Activated T-cell treated with anti-CD3 and anti-CD28 coated beads for 48 hours (primary cell): Measurements from ENCODE around the gene MYL10.
"Not testable (repeated sequence)": the region's sequence is repeated elsewhere in the genome, so short reads cannot be mapped to it uniquely, and the experiment has no call there.

Experiments
- DNase-seq: peaks from one replicate; pipeline ENCODE4 v3.0.0-alpha.2; 2020; ENCODE audit warnings: low read depth

The MYL10 gene

DNA sequence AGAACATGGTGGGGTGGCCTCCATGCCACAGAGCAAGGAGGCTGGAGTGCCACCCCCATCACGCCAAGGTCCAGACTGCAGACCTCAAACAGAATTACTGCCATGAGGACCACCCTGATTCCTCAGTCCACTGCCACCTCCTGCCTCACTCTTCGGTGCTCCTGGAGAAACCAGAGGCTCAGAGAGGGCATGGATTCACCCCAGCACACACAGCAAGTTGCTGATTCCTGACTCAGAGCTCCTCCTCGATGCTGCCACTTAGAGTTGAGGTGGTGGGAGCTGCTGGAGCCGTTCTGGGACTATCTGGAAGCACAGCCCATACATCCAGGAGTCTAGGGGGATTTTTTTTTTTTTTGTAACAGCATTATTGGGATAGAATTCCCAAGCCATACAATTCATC is 22.0 kb upstream of the MYL10 start:
- DNase-seq = no peak

GRCh38 chr7:101650579-101651081 is 21.5 kb upstream of the MYL10 start:
- no peak for DNase-seq

- not testable (repeated sequence) for DNase-seq
These were observed 18.8 kb upstream of the MYL10 start for GRCh38 chr7:101647876-101648275.

DNA sequence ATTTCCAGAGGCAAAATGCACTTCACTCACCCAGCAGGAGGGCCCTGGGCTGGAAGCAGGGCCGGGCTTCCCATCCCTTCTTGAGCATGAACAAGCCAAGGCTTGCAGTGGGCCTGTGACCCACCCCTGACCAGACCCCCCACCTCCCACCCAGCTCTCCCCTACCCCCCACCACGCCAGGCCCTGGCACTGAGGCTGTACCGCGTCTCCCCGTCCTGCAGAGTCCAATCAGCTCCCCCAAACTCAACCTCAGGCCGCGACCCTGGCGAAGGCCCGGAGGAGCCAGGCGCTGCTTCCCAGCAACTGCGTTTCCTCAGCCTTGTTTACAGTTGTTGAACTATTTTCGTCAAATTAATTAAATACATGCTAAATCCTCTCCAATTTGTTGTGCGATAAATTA is 16.9 kb upstream of the MYL10 start:
- DNase-seq = no peak

- no peak for DNase-seq
These were observed 15.8 kb upstream of the MYL10 start for GRCh38 chr7:101644879-101645278.

DNA sequence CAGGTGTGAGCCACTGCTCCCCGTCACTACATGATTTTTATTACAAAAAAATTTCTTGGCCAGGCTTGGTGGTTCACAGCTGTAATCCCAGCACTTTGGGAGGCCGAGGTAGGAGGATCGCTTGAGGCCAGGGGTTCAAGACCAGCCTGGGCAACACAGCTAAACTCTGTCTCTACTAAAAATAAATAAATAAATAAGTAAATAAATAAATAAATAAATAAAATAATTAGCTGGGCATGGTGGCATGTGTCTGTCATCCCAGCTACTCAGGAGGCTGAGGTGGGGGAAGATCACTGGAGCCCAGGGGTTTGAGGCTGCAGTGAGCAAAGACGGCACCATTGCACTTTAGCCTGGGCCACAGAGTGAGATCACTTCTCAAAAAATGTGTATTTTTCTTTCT is 10.0 kb upstream of the MYL10 start:
- DNase-seq = not testable (repeated sequence)

DNA sequence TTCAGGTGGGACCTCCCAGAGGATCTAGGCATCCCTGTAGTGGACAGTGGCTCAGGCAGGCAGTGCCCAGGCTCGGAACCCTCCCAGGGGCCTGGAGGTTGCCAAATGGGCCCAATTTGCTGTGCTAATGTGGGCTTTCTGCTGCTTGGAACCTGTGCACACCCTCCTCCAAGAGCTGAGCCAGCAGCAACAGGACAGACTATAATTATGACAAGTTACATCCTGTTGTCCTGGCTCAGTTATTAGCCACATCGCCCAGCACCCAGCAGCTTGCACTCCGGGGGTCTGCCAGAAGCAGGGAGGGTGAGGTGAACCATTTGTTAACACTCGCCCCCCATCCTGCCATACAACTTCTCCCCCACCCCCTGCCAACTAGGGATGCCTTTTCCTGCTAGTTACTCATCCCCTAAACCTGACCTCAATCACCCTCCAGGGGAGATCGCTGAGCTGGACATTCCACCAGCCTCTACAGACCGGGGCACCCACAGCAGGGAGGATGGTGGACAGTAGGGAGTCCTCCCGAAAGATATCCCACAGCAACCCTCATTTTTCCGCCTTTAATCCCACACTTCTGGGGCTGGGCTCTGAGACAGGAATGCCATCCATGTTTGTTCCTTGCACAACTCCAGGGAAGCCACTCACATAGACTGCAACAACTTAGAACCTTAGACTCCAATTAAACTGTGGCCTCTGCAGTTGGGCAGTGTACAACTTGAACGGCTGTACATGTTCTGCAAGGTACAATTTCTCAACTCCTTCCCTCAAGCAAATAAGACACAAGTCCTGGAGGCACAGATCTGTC is 7.9 kb upstream of the MYL10 start:
- DNase-seq = no peak

- DNase-seq = no peak
These were observed 6.4 kb upstream of the MYL10 start for GRCh38 chr7:101635484-101635883.

DNA sequence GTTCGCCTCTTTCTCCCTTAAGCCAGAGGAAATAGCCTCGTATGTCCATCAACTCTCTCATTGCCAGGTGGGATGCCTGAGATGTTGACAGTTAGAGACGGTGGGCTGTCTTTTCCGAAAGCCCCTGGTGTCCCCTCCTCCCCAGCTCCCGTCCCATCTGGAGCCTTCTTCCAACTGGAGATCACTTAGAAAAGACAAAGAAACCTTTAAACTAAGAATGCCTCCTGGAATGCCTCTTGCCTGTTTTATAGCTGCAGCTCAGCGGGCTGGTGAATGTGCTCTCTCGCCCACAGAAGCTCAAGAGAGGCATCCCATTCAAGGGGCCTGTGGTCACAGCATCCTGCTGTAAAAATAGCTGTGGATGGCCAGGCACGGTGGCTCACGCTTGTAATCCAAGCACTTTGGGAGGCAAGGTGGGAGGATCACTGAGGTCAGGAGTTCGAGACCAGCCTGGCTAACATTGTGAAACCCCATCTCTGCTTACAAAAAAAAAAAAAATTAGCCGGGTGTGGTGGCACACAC is 5.2 kb upstream of the MYL10 start:
- no peak for DNase-seq

GRCh38 chr7:101633511-101633910 is 4.4 kb upstream of the MYL10 start:
- DNase-seq = no peak

DNA sequence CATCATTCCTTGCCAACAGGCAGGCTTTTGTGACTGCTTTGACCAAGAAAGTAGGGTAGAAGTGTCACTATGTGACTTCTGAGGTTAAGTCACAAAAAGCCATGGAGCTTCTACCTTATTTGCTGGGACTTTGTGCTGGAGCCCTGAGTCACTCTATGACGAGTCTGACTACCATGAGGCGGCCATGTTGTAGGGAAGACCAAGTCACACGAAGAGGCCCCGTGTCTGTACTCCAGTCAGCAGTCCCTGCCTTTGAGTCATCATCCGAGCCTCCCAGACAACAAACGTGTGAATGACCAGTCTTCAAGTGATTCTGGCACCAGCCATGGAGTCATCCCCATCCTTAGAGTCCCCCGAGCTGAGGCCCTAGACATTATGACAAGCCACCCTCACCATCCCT is 3.5 kb upstream of the MYL10 start:
- DNase-seq = no peak

- no peak for DNase-seq
These were observed 2.2 kb upstream of the MYL10 start for GRCh38 chr7:101631224-101631714.

DNA sequence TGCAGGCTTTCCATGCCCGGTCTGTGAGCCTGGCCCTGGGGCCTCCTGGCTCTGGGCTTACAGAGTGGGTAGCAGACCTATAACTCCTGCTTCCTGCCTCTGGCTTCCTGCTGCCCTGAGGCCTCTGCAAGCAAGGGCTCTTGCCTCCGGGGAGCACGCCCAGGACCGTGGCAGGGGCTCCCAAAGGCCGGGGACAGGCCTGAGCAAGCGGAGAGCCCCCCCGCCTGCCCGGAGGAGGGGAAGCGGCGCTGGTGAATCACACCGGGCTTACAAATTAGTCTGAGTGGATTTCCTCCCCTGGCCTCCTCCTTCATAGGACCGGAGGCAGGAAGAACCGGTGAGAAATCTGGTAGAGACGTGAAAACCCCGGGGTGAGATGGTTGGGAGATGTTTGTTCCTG is 1.5 kb upstream of the MYL10 start:
- no peak for DNase-seq

GRCh38 chr7:101628522-101628921 is 574 bp downstream of the MYL10 start:
- no peak for DNase-seq

DNA sequence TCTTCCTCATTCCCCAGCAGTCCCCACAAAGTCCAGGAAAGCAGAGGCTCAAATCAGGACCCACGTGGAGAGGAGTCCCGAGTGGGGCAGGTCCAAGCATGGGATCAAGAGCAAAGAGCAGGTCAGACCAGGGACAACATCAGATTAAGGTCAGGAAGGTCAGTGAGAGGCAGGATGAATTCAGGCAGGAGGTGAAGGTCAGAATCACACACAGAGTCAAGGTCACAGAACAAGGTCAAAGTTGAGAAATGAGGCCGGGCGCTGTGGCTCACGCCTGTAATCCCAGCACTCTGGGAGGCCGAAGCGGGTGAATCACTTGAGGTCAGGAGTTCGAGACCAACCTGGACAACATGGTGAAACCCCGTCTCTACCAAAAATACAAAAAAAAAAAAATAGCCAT is 2.3 kb downstream of the MYL10 start:
- no peak for DNase-seq

DNA sequence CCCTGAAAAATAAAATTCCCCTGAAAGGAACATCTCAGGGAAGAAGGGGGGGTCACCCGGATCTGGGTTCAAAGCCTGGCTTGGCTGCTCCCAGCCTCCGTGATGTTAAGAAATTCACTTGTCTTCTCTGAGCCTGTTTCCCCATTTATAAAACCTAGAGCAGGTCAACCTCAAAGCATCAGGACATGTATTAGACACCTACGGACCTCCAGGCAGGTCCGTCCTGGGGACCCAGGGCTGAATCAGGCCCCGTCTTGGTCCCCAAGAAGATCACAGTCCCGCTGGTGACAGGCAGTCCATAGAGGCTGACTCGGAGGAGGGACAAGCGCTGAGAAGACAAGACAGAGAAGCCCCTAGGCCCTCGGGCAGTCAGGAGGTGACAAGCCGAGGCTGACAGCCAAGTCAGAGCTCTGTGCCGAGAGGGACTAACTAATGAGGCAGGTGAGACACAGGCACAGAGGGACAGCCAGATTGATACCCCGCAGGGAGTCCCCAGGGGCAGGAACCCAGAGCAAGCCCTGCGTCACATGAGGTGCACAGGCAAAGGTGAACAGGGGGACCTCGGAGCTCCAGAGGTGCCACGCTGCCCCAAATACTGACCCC is 2.9 kb downstream of the MYL10 start:
- no peak for DNase-seq

GRCh38 chr7:101625031-101625791 is 3.9 kb downstream of the MYL10 start:
- DNase-seq = no peak

DNA sequence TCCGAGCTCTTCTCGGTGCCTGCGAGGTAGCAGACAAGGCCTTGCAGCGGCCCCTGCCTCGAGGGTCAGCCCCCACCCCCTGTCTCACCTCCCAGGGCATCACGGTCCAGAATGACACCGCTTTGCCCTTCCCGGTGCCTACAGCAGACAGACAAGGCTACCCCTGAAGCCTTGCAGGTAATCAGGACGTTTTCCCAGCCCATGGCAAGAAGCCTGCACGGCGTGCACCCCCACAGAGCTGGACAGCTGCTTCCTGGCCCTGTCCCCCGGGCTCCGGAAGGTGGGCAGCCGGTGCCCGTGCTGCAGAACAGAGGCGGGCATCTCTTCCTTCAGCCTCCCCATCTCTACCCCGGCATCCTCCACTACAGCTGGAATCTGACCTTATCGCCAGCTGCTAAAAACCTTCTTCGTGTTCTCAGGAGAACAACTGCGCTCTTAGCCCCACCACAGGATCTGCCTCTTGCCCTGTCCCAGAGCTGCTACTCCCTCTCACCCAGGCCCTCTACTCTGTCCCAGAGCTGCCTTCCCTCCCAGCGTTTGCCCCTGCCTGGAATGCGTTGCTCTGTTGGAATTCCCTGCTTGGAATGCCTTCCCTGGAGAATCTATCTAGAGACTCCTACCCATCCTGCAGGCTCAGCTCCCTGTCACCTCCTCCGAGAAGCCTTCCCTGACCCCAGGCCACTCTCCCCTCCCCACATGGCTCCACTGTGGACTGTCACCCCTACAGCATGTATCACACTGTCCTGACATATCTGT is 4.7 kb downstream of the MYL10 start:
- no peak for DNase-seq

GRCh38 chr7:101622609-101623173 is 6.4 kb downstream of the MYL10 start:
- no peak for DNase-seq

DNA sequence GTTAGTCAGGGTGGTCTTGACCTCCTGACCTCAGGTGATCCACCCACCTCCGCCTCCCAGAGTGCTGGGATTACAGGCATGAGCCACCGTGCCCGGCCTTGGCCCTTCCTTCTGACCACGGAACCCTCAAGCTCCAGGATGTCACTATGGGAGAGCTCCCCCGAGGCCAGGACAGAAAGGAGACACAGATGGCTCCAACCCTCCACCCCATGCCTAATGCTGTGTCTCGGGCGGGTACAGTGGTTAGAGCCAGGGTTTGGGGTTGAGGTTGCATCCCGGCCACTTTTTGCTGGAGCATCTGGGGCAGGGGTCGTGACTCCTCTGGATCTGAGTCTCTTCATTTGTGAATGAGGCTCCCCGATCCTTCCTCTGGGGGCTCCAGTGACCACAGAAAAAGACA is 8.1 kb downstream of the MYL10 start:
- DNase-seq = no peak

DNA sequence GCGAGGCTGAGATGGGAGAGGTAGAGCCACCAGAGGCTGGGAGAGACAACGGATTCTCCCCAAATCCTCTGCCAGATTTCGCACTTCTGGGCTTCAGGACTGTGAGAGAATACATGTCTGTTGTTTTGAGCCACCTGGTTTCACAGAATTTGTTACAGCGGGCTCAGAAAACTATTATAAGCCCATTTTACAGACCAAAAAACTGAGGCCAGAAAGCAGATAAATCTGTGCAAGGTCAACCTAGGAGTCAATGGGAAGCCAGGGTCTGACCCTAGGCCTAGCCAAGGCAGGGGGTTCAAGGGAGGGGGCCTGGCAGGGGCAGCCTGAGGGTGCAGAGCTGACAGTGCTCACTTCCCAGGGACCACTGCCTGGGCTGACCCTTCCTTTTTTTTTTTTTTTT is 8.7 kb downstream of the MYL10 start:
- DNase-seq = no peak
